Gastrocnemius medialis (tissue), 4 donors: ENCODE results near the gene TBP. TPM values are rescaled to one million over a fixed set of nuclear protein-coding genes. Genes with fewer than 3 reads are reported as not detected.

Experiments
- ATAC-seq, 2 donors: fragments of 150-250 bp; one replicate each; pipeline ENCODE4 v1.9.1; 2016
- DNase-seq, 2 donors: peaks; one replicate each; pipeline ENCODE4 v3.0.0-alpha.2; 2019
- H3K27ac ChIP-seq, 4 donors: fragments of 200-600 bp; sonication (generic); 1 replicate in 1 of 4; 2 replicates in 3 of 4; pipeline ENCODE4 v1.5.1; 2016 to 2018; ENCODE audit warnings: mild to moderate bottlenecking in 2 of 4, moderate library complexity in 1 of 4
- H3K27me3 ChIP-seq, 3 donors: fragments of 200-600 bp; sonication (generic) in 2 of 3; 1 replicate in 1 of 3; 2 replicates in 2 of 3; pipeline versions ENCODE4 v1.5.1 to v1.6.0; 2016 to 2019; ENCODE audit warnings: mild to moderate bottlenecking in 1 of 3, moderate library complexity in 1 of 3
- H3K36me3 ChIP-seq, 2 donors: fragments of 200-600 bp; sonication (generic) in 1 of 2; one replicate each; pipeline ENCODE4 v1.5.1; 2017 to 2018
- H3K4me1 ChIP-seq, 2 donors: fragments of 200-600 bp; sonication (generic) in 1 of 2; one replicate each; pipeline ENCODE4 v1.5.1; 2016 to 2017; ENCODE audit warnings: mild to moderate bottlenecking in 2 of 2
- H3K4me3 ChIP-seq, 4 donors: fragments of 200-600 bp; sonication (generic) in 3 of 4; 1 replicate in 1 of 4; 2 replicates in 3 of 4; pipeline ENCODE4 v1.5.1; 2016 to 2019; ENCODE audit warnings: mild to moderate bottlenecking in 2 of 4
- H3K9me3 ChIP-seq, 3 donors: fragments of 200-600 bp; sonication (generic) in 2 of 3; 1 replicate in 1 of 3; 2 replicates in 2 of 3; pipeline ENCODE4 v1.5.1; 2016 to 2019
- POLR2A ChIP-seq, 2 donors: fragments of 450-650 bp; IDR thresholded peaks; one replicate each; pipeline ENCODE4 v1.6.1; 2017; ENCODE audit warnings: antibody characterized with exemption in 2 of 2, mild to moderate bottlenecking in 2 of 2, moderate library complexity in 2 of 2
- in situ Hi-C, 4 donors: fragments of 200-750 bp; cut with MboI; loops; one replicate each; pipeline versions ENCODE4 v1.15.0 to v1.8.0; 2017; ENCODE audit warnings: low sequenced_read_pairs in 4 of 4
- intact Hi-C: fragments of 100-400 bp; cut with DNase I; formaldehyde crosslinking; loops from one replicate; pipeline ENCODE4 v1.15.1; 2023; ENCODE audit warnings: low total_unique reads
- total RNA-seq, 4 donors: library from RNA; depleted of rRNA; stranded (reverse); fragments of >200 nt; gene quantifications; one replicate each; pipeline versions ENCODE4 v1.1.0 to v1.2.3, GENCODE V29; 2016
- TF ChIP-seq, protein P1 (sequence below), 5 experiments: fragments of 450-650 bp in 3 of 5; fragments of 200-600 bp in 2 of 5; sonication (generic) in 2 of 5; IDR thresholded peaks in 4 of 5; conservative IDR thresholded peaks in 1 of 5; 1 replicate in 4 of 5; 2 replicates in 1 of 5; pipeline ENCODE4 v1.5.1; 2016 to 2019; ENCODE audit warnings: antibody characterized with exemption in 5 of 5, mild to moderate bottlenecking in 3 of 5, moderate library complexity in 3 of 5

TBP gene
- total RNA-seq, 4 donors from 2014 or later = 9.7 to 17.3 (median 15.3) TPM

DNA sequence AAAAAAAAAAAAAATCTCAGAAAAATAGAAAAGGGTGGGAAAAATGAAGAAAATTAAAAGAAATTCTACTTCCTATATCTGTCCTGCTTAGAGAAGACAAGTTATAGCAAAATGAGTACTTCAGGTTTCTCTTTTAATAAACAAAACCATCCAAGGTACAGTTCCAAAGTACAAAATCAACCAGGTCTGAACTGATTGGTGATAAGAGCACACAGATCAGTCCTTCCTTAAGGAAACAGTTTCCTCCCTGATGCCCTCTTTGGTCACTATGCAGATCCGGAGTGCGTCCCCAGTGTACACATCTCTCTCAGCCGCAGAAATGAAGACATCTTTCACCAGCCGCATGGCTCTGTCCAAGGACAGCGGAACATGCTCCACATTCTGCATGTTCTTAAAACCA is 19.2 kb upstream of the TBP start:
- Histone ChIP-seq H3K4me3 (no peak overlapping the region), H3K36me3 (peaks cover 3 to 82% of the 10 kb centered on the region in 2 donors), H3K4me1 (peaks cover 3 to 11% of the 10 kb centered on the region in 2 donors), H3K9me3 (no peaks in the 10 kb centered on the region), H3K27me3 (no peaks in the 10 kb centered on the region), H3K27ac (peak overlapping the region in 2 of 4 donors; percentile 22 to 68)
- no peak for ATAC-seq
- in situ Hi-C loops = no loop called here
- no peak for DNase-seq
- TF ChIP-seq, protein P1, sequence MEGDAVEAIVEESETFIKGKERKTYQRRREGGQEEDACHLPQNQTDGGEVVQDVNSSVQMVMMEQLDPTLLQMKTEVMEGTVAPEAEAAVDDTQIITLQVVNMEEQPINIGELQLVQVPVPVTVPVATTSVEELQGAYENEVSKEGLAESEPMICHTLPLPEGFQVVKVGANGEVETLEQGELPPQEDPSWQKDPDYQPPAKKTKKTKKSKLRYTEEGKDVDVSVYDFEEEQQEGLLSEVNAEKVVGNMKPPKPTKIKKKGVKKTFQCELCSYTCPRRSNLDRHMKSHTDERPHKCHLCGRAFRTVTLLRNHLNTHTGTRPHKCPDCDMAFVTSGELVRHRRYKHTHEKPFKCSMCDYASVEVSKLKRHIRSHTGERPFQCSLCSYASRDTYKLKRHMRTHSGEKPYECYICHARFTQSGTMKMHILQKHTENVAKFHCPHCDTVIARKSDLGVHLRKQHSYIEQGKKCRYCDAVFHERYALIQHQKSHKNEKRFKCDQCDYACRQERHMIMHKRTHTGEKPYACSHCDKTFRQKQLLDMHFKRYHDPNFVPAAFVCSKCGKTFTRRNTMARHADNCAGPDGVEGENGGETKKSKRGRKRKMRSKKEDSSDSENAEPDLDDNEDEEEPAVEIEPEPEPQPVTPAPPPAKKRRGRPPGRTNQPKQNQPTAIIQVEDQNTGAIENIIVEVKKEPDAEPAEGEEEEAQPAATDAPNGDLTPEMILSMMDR (IDR thresholded peaks at IDR 0.05 in 4 of 5, conservative IDR thresholded peaks at IDR 0.05 in 1 of 5) = no peak
- TF ChIP-seq POLR2A (IDR thresholded peaks at IDR 0.05) = no peak
- intact Hi-C loops = no loop called here

DNA sequence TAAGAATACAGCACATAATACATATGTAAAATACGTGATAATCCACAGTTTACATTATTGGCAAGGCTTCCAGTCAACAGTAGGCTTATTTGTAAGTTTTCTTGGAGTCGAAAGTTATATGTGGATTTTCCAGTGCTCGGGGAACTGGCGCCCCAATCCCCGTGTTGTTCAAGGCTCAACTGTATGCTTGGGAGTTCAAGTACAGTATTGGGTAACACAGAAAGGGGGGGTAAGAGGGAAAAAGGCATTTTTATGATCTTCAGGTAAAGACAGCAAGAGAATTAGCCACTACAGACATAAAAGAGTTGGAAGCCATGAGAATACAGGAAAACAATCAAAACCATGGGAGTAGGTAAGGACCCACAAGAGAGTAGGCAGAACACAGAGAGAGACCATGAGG is 17.5 kb upstream of the TBP start:
- no peaks in the 10 kb centered on the region for H3K27me3 ChIP-seq
- TF ChIP-seq, protein P1 (IDR thresholded peaks at IDR 0.05 in 4 of 5, conservative IDR thresholded peaks at IDR 0.05 in 1 of 5) = no peak
- no peak for TF ChIP-seq POLR2A (IDR thresholded peaks at IDR 0.05)
- intact Hi-C loops = no loop called here
- ATAC-seq = no peak
- H3K4me1 ChIP-seq = peaks cover 3 to 11% of the 10 kb centered on the region in 2 donors
- in situ Hi-C loops = no loop called here
- DNase-seq = no peak
- no peak overlapping the region for H3K4me3 ChIP-seq
- H3K27ac ChIP-seq = peak overlapping the region; percentile 68 to 75 (median 70)
- peaks cover 3 to 84% of the 10 kb centered on the region in 2 donors for H3K36me3 ChIP-seq
- no peaks in the 10 kb centered on the region for H3K9me3 ChIP-seq

DNA sequence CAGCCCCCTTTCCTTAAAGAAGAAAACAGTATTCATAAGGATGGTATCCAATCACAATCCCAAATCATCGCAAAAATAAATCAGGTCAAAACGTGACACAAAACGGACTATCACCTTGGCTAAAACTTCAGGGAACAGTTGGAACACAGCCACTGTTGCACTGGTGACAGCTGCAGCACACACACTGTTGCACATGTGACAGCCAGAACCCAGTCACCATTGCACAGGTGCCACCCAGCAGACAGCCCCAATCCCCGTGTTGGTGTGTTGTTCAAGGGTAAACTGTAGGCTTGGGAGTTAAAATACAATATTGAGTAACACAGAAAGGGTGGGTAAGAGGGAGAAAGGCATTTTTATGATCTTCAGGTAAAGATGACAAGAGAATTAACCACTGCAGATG is 16.8 kb upstream of the TBP start:
- Histone ChIP-seq H3K4me3 (no peak overlapping the region), H3K4me1 (peaks cover 3 to 11% of the 10 kb centered on the region in 2 donors), H3K36me3 (peaks cover 3 to 87% of the 10 kb centered on the region in 2 donors), H3K27me3 (no peaks in the 10 kb centered on the region), H3K27ac (peak overlapping the region; percentile 68 to 75 (median 70)), H3K9me3 (no peaks in the 10 kb centered on the region)
- intact Hi-C loops = no loop called here
- DNase-seq (peak; percentile 18 to 46), ATAC-seq (peak; percentile 65)
- in situ Hi-C loops = no loop called here
- TF ChIP-seq, protein P1 (IDR thresholded peaks at IDR 0.05 in 4 of 5, conservative IDR thresholded peaks at IDR 0.05 in 1 of 5) = no peak
- TF ChIP-seq POLR2A (IDR thresholded peaks at IDR 0.05) = no peak

DNA sequence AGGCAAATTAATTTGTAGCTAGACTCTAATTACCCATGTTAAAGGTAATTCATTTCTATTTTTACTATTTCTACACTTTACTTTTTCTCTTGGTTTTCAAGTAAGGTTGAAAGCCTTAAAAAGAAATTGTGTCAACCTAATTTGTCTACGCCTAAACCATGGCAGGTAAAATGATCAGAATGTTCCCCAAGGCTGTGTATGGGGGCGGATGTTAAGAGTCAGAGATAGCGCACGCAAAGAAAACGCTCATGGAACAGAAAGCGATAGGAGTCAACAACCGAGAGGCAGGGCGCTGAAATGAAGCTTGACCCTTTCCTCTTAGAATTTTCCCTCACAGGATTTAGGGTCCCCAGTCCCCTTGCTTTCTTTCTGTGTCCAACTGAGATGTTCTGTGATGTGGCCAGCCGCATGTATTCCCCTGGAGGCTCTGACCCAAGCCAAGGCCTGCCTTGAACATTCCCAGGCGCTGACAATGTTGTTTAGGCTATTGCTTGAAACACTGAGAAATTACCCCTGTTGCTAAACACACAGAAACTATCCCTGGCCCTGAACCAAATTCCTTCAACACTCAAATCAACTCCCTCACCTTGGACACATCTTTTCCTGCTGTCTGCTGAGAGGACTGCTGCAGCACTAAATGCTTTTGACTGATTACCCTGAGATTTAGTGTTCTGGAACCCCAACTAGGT is 12.0 kb upstream of the TBP start:
- ATAC-seq (no peak), DNase-seq (no peak)
- no peak overlapping the region for H3K4me3 ChIP-seq
- in situ Hi-C loops = no loop called here
- no peaks in the 10 kb centered on the region for H3K9me3 ChIP-seq
- peaks cover 11 to 24% of the 10 kb centered on the region in 2 donors for H3K4me1 ChIP-seq
- H3K36me3 ChIP-seq = peaks cover 2 to 88% of the 10 kb centered on the region in 2 donors
- H3K27me3 ChIP-seq = no peaks in the 10 kb centered on the region
- intact Hi-C loops = no loop called here
- TF ChIP-seq, protein P1 (IDR thresholded peaks at IDR 0.05 in 4 of 5, conservative IDR thresholded peaks at IDR 0.05 in 1 of 5) = no peak
- TF ChIP-seq POLR2A (IDR thresholded peaks at IDR 0.05) = no peak
- H3K27ac ChIP-seq = peak overlapping the region in 1 of 4 donors; percentile 7
